Ascending aorta (tissue), 2 donors: ENCODE data around the gene AKNA. TPM values are rescaled to one million over a fixed set of nuclear protein-coding genes. Genes with fewer than 3 reads are reported as not detected.

Experiments used
- DNase-seq, 2 donors: peaks; one replicate each; pipeline ENCODE4 v3.0.0-alpha.2; 2019; ENCODE audit warnings: low spot score in 2 of 2
- H3K27ac ChIP-seq, 2 donors: fragments of 200-600 bp; sonication (generic); one replicate each; pipeline ENCODE4 v1.5.1; 2016 to 2017; ENCODE audit warnings: mild to moderate bottlenecking in 1 of 2
- H3K27me3 ChIP-seq: fragments of 200-600 bp; sonication (generic); one replicate; pipeline ENCODE4 v1.5.1; 2017
- H3K36me3 ChIP-seq, 2 donors: fragments of 200-600 bp; sonication (generic); one replicate each; pipeline ENCODE4 v1.5.1; 2016
- H3K4me1 ChIP-seq, 2 donors: fragments of 200-600 bp; sonication (generic); one replicate each; pipeline ENCODE4 v1.5.1; 2016 to 2017; ENCODE audit warnings: mild to moderate bottlenecking in 1 of 2
- H3K4me3 ChIP-seq, 2 donors: fragments of 200-600 bp; sonication (generic); one replicate each; pipeline ENCODE4 v1.5.1; 2016 to 2017; ENCODE audit warnings: mild to moderate bottlenecking in 1 of 2
- H3K9me3 ChIP-seq, 2 donors: fragments of 200-600 bp; sonication (generic); one replicate each; pipeline ENCODE4 v1.5.1; 2016
- CTCF ChIP-seq, 3 experiments: fragments of 200-600 bp in 2 of 3; fragments of 450-650 bp in 1 of 3; sonication (generic) in 2 of 3; IDR thresholded peaks; one replicate each; pipeline ENCODE4 v1.5.1; 2016 to 2019; ENCODE audit warnings: antibody characterized with exemption in 3 of 3, mild to moderate bottlenecking in 1 of 3, moderate library complexity in 1 of 3
- intact Hi-C: fragments of 100-400 bp; cut with DNase I; formaldehyde crosslinking; loops from one replicate; pipeline ENCODE4 v1.15.1; 2023
- total RNA-seq: library from RNA; depleted of rRNA; stranded (reverse); fragments of >200 nt; gene quantifications from one replicate; pipeline ENCODE4 v1.1.0, GENCODE V29; 2016

Gene AKNA
- total RNA-seq, 1 donor from 2014 or later: 87.9 TPM

DNA sequence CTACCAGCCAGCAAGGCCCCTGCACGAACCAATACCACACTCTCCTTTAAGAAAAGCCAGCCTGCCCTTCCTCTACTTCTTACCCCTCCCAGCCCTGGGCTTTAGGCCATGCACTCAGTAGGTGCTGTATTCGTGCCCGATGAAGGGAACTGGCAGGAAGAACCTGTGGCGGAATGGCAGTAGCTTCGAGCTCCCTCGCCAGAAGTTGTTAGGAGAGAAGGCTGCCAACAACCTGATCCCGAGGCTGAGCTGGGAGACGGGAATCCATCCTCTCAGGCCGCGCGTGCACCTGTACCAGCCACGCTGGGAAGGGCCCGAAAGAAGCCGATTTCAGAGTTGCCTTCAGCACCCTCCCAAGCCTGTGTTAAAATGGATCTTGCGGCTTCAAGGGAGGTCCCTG, 45.3 kb upstream of the AKNA start:
- TF ChIP-seq CTCF (IDR thresholded peaks at IDR 0.05): no peak
- Histone ChIP-seq H3K4me1 (no peaks in the 10 kb centered on the region), H3K27me3 (no peaks in the 10 kb centered on the region), H3K9me3 (no peaks in the 10 kb centered on the region), H3K36me3 (no peaks in the 10 kb centered on the region), H3K4me3 (no peak overlapping the region), H3K27ac (no peak overlapping the region)
- DNase-seq: peak in 1 of 2 donors; percentile 38
- intact Hi-C loops: no loop called here

DNA sequence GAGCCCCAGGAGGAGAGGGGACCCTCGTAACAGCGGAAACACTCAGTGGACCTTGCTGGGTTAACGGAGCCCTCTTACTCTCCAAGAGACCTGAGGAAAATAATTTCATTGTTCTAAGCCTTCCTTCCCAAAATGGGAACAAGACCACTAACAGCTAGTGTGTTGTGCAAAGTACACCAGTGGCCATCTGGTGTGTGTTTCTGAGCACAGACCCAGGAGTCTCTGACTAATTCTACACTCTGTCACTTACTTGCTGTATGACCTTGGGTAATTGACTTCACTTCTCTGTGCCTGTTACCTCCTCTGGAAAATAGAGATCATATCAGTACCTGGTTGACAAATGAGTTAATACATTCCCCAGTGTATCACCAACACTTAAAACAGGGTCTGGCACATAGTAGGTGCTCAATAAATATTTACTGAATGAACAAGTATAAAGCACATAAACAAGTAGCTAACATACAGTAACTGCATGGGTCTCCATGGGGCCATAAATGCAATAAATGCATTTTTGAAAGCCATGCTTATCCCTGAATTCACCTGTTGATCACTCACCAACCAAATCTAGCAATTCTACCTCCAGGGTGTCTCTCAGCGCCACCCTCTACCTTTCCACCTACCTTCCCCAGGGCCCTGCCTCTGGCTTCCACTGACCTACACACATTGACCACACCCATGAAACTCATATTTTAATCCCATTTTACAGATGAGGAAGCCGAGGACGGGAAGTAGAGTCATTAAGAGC, 44.7 kb upstream of the AKNA start:
- no peaks in the 10 kb centered on the region for H3K36me3 ChIP-seq
- no peak for TF ChIP-seq CTCF (IDR thresholded peaks at IDR 0.05)
- intact Hi-C loops: no loop called here
- DNase-seq: peak in 1 of 2 donors; percentile 11
- H3K27ac ChIP-seq: no peak overlapping the region
- H3K9me3 ChIP-seq: no peaks in the 10 kb centered on the region
- H3K27me3 ChIP-seq: no peaks in the 10 kb centered on the region
- no peaks in the 10 kb centered on the region for H3K4me1 ChIP-seq
- H3K4me3 ChIP-seq: no peak overlapping the region

DNA sequence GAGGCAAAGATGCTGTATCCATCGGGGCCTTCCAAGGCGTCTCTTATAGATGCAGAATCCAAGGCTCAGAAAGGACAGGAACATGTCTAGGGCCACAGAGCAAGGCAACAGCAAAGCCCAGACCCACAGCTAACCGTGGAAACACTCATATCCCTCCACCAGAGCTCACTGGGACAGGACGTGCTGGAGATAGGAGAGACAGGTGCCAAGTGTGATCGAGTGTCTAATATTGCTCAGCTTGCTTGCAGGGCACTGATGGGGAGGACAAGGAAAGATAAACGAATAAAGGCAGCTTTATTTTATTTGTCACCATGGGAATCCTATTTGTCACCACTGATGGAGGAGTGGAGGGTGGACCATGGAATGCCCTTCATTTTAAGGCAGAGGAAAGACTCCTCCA, 44.0 kb upstream of the AKNA start:
- no peak overlapping the region for H3K4me3 ChIP-seq
- peak in 1 of 2 donors; percentile 38 for DNase-seq
- intact Hi-C loops: no loop called here
- no peaks in the 10 kb centered on the region for H3K4me1 ChIP-seq
- H3K27me3 ChIP-seq: no peaks in the 10 kb centered on the region
- H3K36me3 ChIP-seq: no peaks in the 10 kb centered on the region
- no peak overlapping the region for H3K27ac ChIP-seq
- no peaks in the 10 kb centered on the region for H3K9me3 ChIP-seq
- TF ChIP-seq CTCF (IDR thresholded peaks at IDR 0.05): no peak

- DNase-seq: peak in 1 of 2 donors; percentile 30
- Histone ChIP-seq H3K27me3 (no peaks in the 10 kb centered on the region), H3K4me3 (no peak overlapping the region), H3K4me1 (no peaks in the 10 kb centered on the region), H3K27ac (no peak overlapping the region), H3K9me3 (no peaks in the 10 kb centered on the region), H3K36me3 (no peaks in the 10 kb centered on the region)
- intact Hi-C loops: no loop called here
- TF ChIP-seq CTCF (IDR thresholded peaks at IDR 0.05): no peak
Measured at GRCh38 chr9:114431003-114431402, 43.2 kb upstream of the AKNA start.

DNA sequence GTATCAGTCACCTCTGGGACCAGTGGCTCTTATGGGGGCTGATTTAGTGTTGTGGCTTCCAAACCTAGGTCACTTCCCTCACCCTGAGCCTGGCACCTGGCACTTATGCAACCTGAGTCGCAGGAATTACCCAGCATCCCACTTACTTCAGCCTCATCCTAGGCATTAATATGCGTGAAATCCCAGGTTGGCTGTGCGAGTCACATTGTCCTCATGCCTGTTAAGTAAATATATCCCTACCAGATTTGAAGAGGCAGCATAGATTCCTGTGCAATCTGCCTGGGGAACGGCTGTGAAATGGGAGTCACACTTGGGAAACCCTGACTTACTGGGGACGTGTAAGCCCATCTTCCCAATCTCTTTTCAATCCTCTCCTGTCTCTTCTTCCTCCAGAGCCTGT, 42.7 kb upstream of the AKNA start:
- TF ChIP-seq CTCF (IDR thresholded peaks at IDR 0.05): no peak
- DNase-seq: peak in 1 of 2 donors; percentile 7
- H3K9me3 ChIP-seq: no peaks in the 10 kb centered on the region
- intact Hi-C loops: no loop called here
- H3K27ac ChIP-seq: no peak overlapping the region
- no peaks in the 10 kb centered on the region for H3K27me3 ChIP-seq
- H3K36me3 ChIP-seq: no peaks in the 10 kb centered on the region
- H3K4me1 ChIP-seq: no peaks in the 10 kb centered on the region
- H3K4me3 ChIP-seq: no peak overlapping the region
